H9 (cell line): ENCODE measurements around the gene SCAMP5. TPM values are rescaled to one million over a fixed set of nuclear protein-coding genes. Genes with fewer than 3 reads are reported as not detected.

Experiments used
- DNase-seq: peaks from one replicate; pipeline ENCODE4 v3.0.0-alpha.2; 2017
- H2AFZ ChIP-seq: one replicate; pipeline ENCODE4 v1.6.1; 2013; ENCODE audit warnings: mild to moderate bottlenecking, low read length, control low read depth, moderate library complexity
- H2AK5ac ChIP-seq: 2 replicates; pipeline ENCODE4 v1.6.1; 2013; ENCODE audit warnings: low read length, control low read depth, mixed read lengths; ENCODE audit not compliant: insufficient read length
- H2BK120ac ChIP-seq: one replicate; pipeline ENCODE4 v1.6.1; 2013; ENCODE audit warnings: low read depth, mild to moderate bottlenecking, low read length, control low read depth, inconsistent platforms; ENCODE audit not compliant: poor library complexity, severe bottlenecking
- H2BK12ac ChIP-seq: 2 replicates; pipeline ENCODE4 v1.6.1; 2013; ENCODE audit warnings: low read length, control low read depth, mixed read lengths, low read depth; ENCODE audit not compliant: insufficient read length
- H2BK15ac ChIP-seq: 2 replicates; pipeline ENCODE4 v1.6.1; 2013; ENCODE audit warnings: low read depth, low read length, control low read depth
- H2BK20ac ChIP-seq: one replicate; pipeline ENCODE4 v1.6.1; 2013; ENCODE audit warnings: low read depth, mild to moderate bottlenecking, low read length, control low read depth, inconsistent platforms; ENCODE audit not compliant: poor library complexity, severe bottlenecking
- H2BK5ac ChIP-seq: 2 replicates; pipeline ENCODE4 v1.6.1; 2013; ENCODE audit warnings: low read length, control low read depth, mixed read lengths; ENCODE audit not compliant: insufficient read length
- H3K14ac ChIP-seq: 2 replicates; pipeline ENCODE4 v1.6.1; 2013; ENCODE audit warnings: low read length, control low read depth; ENCODE audit not compliant: insufficient read depth
- H3K18ac ChIP-seq: 2 replicates; pipeline ENCODE4 v1.6.1; 2013; ENCODE audit warnings: low read depth, mild to moderate bottlenecking, mixed read lengths, low read length, control low read depth; ENCODE audit not compliant: insufficient read length
- H3K23ac ChIP-seq: 2 replicates; pipeline ENCODE4 v1.6.1; 2013; ENCODE audit warnings: low read length, control low read depth, mixed read lengths, low read depth; ENCODE audit not compliant: insufficient read length
- H3K23me2 ChIP-seq: 2 replicates; pipeline ENCODE4 v1.6.1; 2013; ENCODE audit warnings: low read depth, mild to moderate bottlenecking, mixed read lengths, low read length, control low read depth; ENCODE audit not compliant: insufficient read length, poor library complexity, severe bottlenecking
- H3K27ac ChIP-seq: 2 replicates; pipeline ENCODE4 v1.5.1; 2013; ENCODE audit warnings: low read length, control low read depth, mixed read lengths, low read depth; ENCODE audit not compliant: insufficient read length
- H3K27me3 ChIP-seq: 2 replicates; pipeline ENCODE4 v1.6.1; 2013; ENCODE audit warnings: low read length, control low read depth, inconsistent platforms; ENCODE audit not compliant: insufficient read depth
- H3K4ac ChIP-seq: 2 replicates; pipeline ENCODE4 v1.6.1; 2013; ENCODE audit warnings: low read depth, mild to moderate bottlenecking, control low read depth, inconsistent platforms, low read length, moderate library complexity
- H3K4me1 ChIP-seq: 2 replicates; pipeline ENCODE4 v1.6.1; 2013; ENCODE audit warnings: low read length, control low read depth, inconsistent platforms; ENCODE audit not compliant: insufficient read depth
- H3K4me2 ChIP-seq: 2 replicates; pipeline ENCODE4 v1.6.1; 2013; ENCODE audit warnings: low read length, control low read depth, mixed read lengths; ENCODE audit not compliant: insufficient read length, insufficient read depth
- H3K56ac ChIP-seq: 2 replicates; pipeline ENCODE4 v1.6.1; 2013; ENCODE audit warnings: low read depth, mild to moderate bottlenecking, mixed read lengths, low read length, control low read depth; ENCODE audit not compliant: insufficient read length
- H3K79me1 ChIP-seq: 2 replicates; pipeline ENCODE4 v1.6.1; 2013; ENCODE audit warnings: low read depth, mild to moderate bottlenecking, moderate library complexity, low read length, control low read depth, inconsistent platforms; ENCODE audit not compliant: insufficient read depth, poor library complexity, severe bottlenecking
- H3K79me2 ChIP-seq: 2 replicates; pipeline ENCODE4 v1.6.1; 2013; ENCODE audit warnings: low read length, control low read depth, inconsistent platforms; ENCODE audit not compliant: insufficient read depth
- H3K9ac ChIP-seq: 2 replicates; pipeline ENCODE4 v1.6.1; 2013; ENCODE audit warnings: low read length, control low read depth, mixed read lengths; ENCODE audit not compliant: insufficient read length; ENCODE audit errors: extremely low read depth
- H3K9me3 ChIP-seq: one replicate; pipeline ENCODE4 v1.6.1; 2013; ENCODE audit warnings: low read depth, low read length, inconsistent platforms; ENCODE audit not compliant: control insufficient read depth
- H3T11ph ChIP-seq: one replicate; pipeline ENCODE4 v1.6.1; 2013; ENCODE audit warnings: mild to moderate bottlenecking, low read length, control low read depth, inconsistent platforms
- H4K20me1 ChIP-seq: one replicate; pipeline ENCODE4 v1.6.1; 2013; ENCODE audit not compliant: control insufficient read depth, insufficient read length, insufficient read depth
- H4K5ac ChIP-seq: 2 replicates; pipeline ENCODE4 v1.6.1; 2013; ENCODE audit warnings: low read depth, mild to moderate bottlenecking, mixed read lengths, low read length, control low read depth; ENCODE audit not compliant: insufficient read length
- H4K8ac ChIP-seq: replicated peaks from 2 replicates; pipeline ENCODE4 v1.6.1; 2013; ENCODE audit warnings: low read length, control low read depth, mixed read lengths, low read depth; ENCODE audit not compliant: insufficient read length
- H4K91ac ChIP-seq: 2 replicates; pipeline ENCODE4 v1.6.1; 2013; ENCODE audit warnings: low read depth, mild to moderate bottlenecking, moderate library complexity, mixed read lengths, low read length, control low read depth; ENCODE audit not compliant: insufficient read length
- H3K27ac Mint-ChIP-seq, 3 experiments: 2 replicates in 2 of 3; 3 replicates in 1 of 3; pipeline ENCODE4 v1.8.0; 2020 to 2021; ENCODE audit warnings: mixed read lengths in 3 of 3, mild to moderate bottlenecking in 1 of 3, moderate library complexity in 1 of 3
- H3K27me3 Mint-ChIP-seq: 2 replicates; pipeline ENCODE4 v1.8.0; 2021; ENCODE audit warnings: low read depth, mild to moderate bottlenecking, moderate library complexity, mixed read lengths
- H3K36me3 Mint-ChIP-seq, 3 experiments: 2 replicates in 2 of 3; 3 replicates in 1 of 3; pipeline ENCODE4 v1.8.0; 2020 to 2021; ENCODE audit warnings: low read depth in 3 of 3, mixed read lengths in 3 of 3; ENCODE audit not compliant: insufficient read depth in 1 of 3
- H3K4me1 Mint-ChIP-seq, 2 experiments: 2 replicates each; pipeline ENCODE4 v1.8.0; 2020; ENCODE audit warnings: mixed read lengths in 2 of 2
- H3K4me3 Mint-ChIP-seq, 2 experiments: 2 replicates in 1 of 2; 3 replicates in 1 of 2; pipeline ENCODE4 v1.8.0; 2020 to 2021; ENCODE audit warnings: mild to moderate bottlenecking in 2 of 2, mixed read lengths in 2 of 2, moderate library complexity in 1 of 2
- H3K9me3 Mint-ChIP-seq, 2 experiments: 2 replicates in 1 of 2; 3 replicates in 1 of 2; pipeline ENCODE4 v1.8.0; 2020; ENCODE audit warnings: mild to moderate bottlenecking in 2 of 2, mixed read lengths in 2 of 2, moderate library complexity in 1 of 2
- CTCF ChIP-seq: fragments of 200-600 bp; sonication (generic); conservative IDR thresholded peaks from 3 replicates; pipeline ENCODE4 v1.8.0; 2021; ENCODE audit warnings: antibody characterized with exemption, mild to moderate bottlenecking
- WGBS: extraction: QIAGEN DNeasy Blood & Tissue Kit; methylation state at CpG from one replicate; pipeline ENCODE4 v1.1.7; 2013; ENCODE audit warnings: missing lambda C conversion rate, low lambda C conversion rate, mixed read lengths; ENCODE audit not compliant: insufficient read length; ENCODE audit errors: extremely low coverage; 5-methylcytosine and 5-hydroxymethylcytosine counted together
- total RNA-seq: library from RNA; stranded (reverse); gene quantifications from 2 replicates; pipeline ENCODE4 v1.2.1, GENCODE V29; 2021

The SCAMP5 gene
- total RNA-seq, 1 experiment from 2014 or later, result 47.8 TPM

GRCh38 chr15:74963213-74963612, 32.1 kb upstream of the SCAMP5 start:
- Histone ChIP-seq H2BK120ac (no peak overlapping the region), H3K4me2 (no peak overlapping the region), H3K18ac (no peak overlapping the region), H2AK5ac (no peak overlapping the region), H3K9ac (no peak overlapping the region), H4K5ac (no peak overlapping the region), H3T11ph (no peak overlapping the region), H3K23ac (no peak overlapping the region), H3K9me3 (no peaks in the 10 kb centered on the region), H3K27ac (no peak overlapping the region), H4K8ac (no peak overlapping the region), H3K14ac (no peak overlapping the region), H2BK15ac (no peak overlapping the region), H2AFZ (no peak overlapping the region), H3K56ac (no peak overlapping the region), H3K79me2 (no peaks in the 10 kb centered on the region), H3K27me3 (peaks cover 6% of the 10 kb centered on the region; the same call in 1 of the 2 replicates), H4K91ac (no peak overlapping the region), H3K79me1 (no peaks in the 10 kb centered on the region), H3K4me1 (no peaks in the 10 kb centered on the region), H2BK20ac (no peak overlapping the region), H3K4ac (no peak overlapping the region), H4K20me1 (no peaks in the 10 kb centered on the region), H2BK5ac (no peak overlapping the region), H3K23me2 (peaks cover 15% of the 10 kb centered on the region), H2BK12ac (no peak overlapping the region)
- H3K27me3 Mint-ChIP-seq, result peaks cover 60% of the 10 kb centered on the region
- H3K4me3 Mint-ChIP-seq, result no peak overlapping the region
- WGBS, result no CpG with 5 or more reads among the region's 4 CpGs
- H3K9me3 Mint-ChIP-seq, result no peaks in the 10 kb centered on the region
- H3K27ac Mint-ChIP-seq, result no peak overlapping the region
- H3K36me3 Mint-ChIP-seq, result no peaks in the 10 kb centered on the region; a peak in 1 of 7 replicates
- no peak for DNase-seq
- H3K4me1 Mint-ChIP-seq, result peaks cover 12 to 22% of the 10 kb centered on the region in 2 experiments
- TF ChIP-seq CTCF, result no peak
